GM21390 (cell line): Measurements from ENCODE around the gene COX7A2L.
"Not testable (repeated sequence)": the region's sequence is repeated elsewhere in the genome, so short reads cannot be mapped to it uniquely, and the experiment has no call there.

Source experiments
- ATAC-seq: cut with Tn5 transposase; IDR thresholded peaks from one replicate; pipeline ENCODE4 v1.9.1; 2021; ENCODE audit not compliant: unreplicated experiment

COX7A2L gene

DNA sequence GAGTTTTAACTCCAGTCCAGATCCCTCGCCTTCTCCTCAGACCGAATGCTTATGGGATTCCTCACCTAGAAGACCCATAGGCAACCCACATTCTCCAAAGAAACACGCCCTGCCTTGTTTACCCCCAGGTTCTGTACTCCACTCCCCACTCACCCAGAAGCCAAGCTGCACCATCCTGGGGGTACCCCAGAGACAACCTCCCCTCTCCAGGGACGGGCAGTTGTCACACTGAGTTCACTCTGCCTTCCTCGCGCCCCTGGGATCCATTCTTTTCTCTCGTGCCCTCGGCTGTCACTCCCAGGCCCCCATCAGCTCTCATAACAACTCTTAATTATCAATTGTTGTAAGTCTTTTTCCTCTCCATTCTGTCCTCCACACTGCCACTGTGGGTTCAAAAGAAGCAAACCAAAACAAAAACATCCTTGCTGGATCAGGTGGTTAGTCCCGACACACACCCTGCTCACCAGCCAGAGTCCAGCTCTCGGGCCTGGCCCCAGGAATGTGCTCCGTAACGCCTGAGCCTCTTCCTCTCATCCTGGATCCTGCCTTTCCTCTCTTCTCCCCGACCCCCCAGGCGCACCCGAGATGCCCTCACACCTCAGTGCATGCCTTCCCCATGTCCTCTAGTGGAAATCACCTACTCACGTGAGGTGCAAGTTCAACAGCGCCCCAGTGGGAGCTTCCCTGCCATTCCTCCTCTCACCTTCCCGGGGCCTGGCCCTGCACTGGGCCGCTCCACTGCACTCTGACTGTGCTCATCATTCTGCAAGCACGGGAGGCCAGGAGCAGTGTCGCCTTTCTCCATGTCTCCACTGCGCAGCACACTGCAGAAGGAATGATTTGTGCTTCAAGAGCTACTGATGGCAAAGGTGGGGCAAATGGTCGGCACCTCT, 20.7 kb downstream of the COX7A2L start:
- ATAC-seq: no peak

- no peak for ATAC-seq
Observed at GRCh38 chr2:42339191-42339912, 21.7 kb downstream of the COX7A2L start.

DNA sequence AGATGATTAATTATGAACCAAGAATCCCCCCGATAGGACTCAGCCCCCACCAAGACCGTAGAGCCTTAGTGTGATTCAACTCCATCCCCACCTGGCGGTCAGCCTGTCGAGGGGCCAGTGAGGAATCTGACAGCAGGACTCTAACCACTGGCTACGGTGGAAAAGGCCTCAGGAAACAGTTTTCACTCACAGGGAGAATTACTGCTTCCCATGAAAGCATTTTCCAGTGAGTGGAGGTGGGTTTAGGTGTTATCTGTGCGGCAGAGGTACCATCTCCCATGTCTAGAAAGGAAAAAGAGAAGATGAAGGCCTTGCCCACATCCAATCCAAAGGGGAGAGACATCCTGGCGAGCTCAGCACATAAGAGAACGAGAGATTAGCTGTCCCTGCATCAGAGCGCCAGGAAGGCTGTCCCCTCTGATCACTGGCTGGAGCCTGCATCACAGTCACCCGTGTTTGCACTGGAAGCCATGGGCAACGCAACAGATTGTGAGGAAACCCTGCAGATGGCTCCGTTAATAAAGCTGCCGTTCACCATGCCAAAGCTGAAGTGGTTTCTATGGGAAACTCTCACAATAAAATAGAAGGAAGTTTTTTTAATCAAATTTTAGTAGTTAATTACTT, 22.3 kb downstream of the COX7A2L start:
- no peak for ATAC-seq

- ATAC-seq: no peak
Observed at GRCh38 chr2:42337846-42338566, 23.0 kb downstream of the COX7A2L start.

- ATAC-seq: no peak
Observed at GRCh38 chr2:42337356-42337820, 23.6 kb downstream of the COX7A2L start.

GRCh38 chr2:42336361-42336965, 24.6 kb downstream of the COX7A2L start:
- no peak for ATAC-seq

DNA sequence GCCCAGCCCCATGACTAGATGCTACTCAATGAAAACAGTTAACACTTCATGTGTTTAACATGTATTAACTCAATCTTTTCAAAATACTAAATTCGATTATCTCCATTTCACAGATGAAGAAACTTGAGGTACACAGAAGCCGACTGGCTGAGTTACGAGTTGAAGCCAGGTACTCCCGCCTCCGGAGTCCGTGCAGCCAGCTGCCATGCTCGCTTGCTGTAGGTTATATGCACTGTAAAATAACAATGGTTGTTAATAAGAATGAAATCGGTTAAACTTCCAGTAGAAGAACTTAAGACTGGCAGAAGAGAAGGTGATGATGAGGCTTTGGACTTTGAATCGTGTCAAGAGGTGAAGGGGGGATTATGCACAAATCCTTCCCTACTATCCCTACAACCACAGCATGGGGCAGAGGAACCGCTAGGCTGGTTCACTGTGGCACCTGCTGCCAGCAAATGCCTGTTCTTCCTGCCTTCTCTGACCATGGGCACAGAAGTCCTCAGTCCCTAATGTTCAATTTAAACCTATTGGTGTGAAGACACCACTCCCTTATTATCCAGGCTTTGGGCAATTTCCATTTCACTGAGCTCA, 25.4 kb downstream of the COX7A2L start:
- no peak for ATAC-seq

GRCh38 chr2:42334865-42335264, 26.2 kb downstream of the COX7A2L start:
- ATAC-seq: not testable (repeated sequence)

DNA sequence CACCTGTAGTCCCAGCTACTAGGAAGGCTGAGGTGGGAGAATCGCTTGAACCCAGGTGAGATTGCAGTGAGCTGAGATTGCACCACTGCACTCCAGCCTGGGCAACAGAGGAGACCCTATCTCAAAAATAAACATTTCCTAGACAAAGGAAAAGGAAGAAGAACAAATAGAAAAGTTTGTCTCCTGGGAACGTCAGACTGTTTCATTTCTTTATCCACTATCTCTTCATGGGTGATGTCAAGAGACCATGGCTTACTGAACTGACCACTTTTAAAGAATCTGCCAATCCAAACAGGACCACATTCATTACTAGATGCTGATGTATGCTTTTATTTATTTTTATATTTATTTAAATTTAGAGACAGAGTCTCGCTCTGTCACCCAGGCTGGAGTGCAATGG, 26.8 kb downstream of the COX7A2L start:
- ATAC-seq: no peak

GRCh38 chr2:42333579-42333978, 27.4 kb downstream of the COX7A2L start:
- ATAC-seq: no peak

- ATAC-seq: no peak
Observed at GRCh38 chr2:42332575-42332974, 28.4 kb downstream of the COX7A2L start.

GRCh38 chr2:42331569-42332284, 29.3 kb downstream of the COX7A2L start:
- ATAC-seq: no peak

GRCh38 chr2:42329736-42330135, 31.3 kb downstream of the COX7A2L start:
- no peak for ATAC-seq

DNA sequence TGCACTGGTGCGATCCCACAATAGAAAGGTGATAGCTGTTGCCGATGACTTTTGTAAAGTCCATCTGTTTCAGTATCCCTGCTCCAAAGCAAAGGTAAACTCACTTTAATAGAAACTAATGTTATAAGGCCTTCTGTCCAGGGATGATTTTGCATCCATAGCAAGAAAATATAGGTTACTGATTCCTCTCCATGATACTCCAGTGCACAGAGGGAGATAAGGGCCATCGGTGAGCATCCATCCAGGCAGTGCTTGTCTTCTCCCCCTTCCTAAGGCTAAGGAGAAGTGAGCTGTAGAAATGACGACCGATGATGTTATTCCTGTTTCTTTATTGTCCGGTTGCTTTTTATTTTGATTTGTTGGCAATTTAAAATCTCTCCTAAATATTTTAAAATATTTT, 32.1 kb downstream of the COX7A2L start:
- no peak for ATAC-seq

GRCh38 chr2:42328148-42328833, 32.7 kb downstream of the COX7A2L start:
- ATAC-seq: no peak

DNA sequence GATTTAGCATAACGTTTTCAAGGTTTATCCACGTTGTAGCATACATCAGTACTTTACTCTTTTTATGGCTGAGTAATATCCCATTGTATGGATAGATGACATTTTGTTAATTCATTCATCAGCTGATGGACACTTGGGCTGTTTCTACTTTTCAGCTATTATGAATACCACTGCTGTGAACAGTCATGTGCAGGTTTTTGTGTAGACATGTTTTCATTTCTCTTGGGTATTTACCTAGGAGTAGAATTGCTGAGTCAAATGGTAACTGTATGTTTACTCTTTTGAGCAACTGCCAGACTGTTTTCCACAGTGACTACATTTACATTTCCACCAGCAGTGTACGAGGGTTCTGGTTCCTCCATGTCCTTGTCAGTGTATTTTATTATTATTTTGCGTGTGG, 33.9 kb downstream of the COX7A2L start:
- no peak for ATAC-seq

- ATAC-seq: no peak
Observed at GRCh38 chr2:42325609-42326008, 35.4 kb downstream of the COX7A2L start.

- no peak for ATAC-seq
Observed at GRCh38 chr2:42324949-42325348, 36.1 kb downstream of the COX7A2L start.

- ATAC-seq: no peak
Observed at GRCh38 chr2:42324244-42324643, 36.8 kb downstream of the COX7A2L start.
